ENCODE results near the gene CDKAL1.
A peak's percentile ranks its signal among the peaks of the same experiment; 100 is the strongest.

The CDKAL1 gene

DNA sequence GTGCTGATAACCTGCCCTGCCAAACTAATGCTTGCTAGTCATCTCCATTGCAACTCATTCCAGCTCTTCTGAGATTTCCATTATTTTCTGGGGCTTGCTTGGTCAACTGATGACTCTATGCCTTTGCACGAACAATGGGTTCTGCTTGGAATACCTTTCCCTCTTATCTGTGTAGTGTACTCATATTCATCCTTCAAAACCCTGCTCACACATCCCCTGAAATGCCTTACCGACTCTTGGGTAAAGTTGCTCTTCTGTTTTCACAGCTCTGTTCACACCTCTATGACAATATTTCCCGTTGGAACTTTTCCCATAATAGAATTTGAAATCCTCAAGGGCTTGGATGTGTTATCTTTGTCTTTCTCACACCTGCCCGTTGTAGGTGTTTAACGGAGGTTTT is 728.2 kb downstream of the CDKAL1 start:
- Histone ChIP-seq H3K4me2 (ENCODE audit: insufficient read depth, low read length, poor library complexity, severe bottlenecking) (no peak overlapping the region), H4K91ac (ENCODE audit: low read depth, low read length, poor library complexity) (no peak overlapping the region), H2BK15ac (ENCODE audit: low read length) (no peak overlapping the region), H2BK5ac (ENCODE audit: low read length) (no peak overlapping the region), H4K8ac (ENCODE audit: low read depth, low read length) (no peak overlapping the region), H3K23ac (ENCODE audit: low read depth, low read length, poor library complexity) (no peak overlapping the region), H3K9me3 (replicated peaks in 1 of 2; ENCODE audit: control insufficient read depth in 2 of 2, insufficient read depth in 1 of 2, low read depth in 1 of 2, low read length in 2 of 2) (no peaks in the 10 kb centered on the region), H3K27ac (replicated peaks; ENCODE audit: low read length) (no peak overlapping the region), H2AFZ (ENCODE audit: low read length) (no peak overlapping the region), H3K36me3 (replicated peaks in 1 of 2; ENCODE audit: control insufficient read depth in 2 of 2, insufficient read depth in 2 of 2, low read length in 2 of 2) (no peaks in the 10 kb centered on the region), H2BK120ac (ENCODE audit: low read depth, low read length) (no peak overlapping the region), H3K27me3 (ENCODE audit: control insufficient read depth in 3 of 3, insufficient read depth in 3 of 3, low read depth in 1 of 3, low read length in 3 of 3) (no peaks in the 10 kb centered on the region), H3K79me1 (ENCODE audit: low read depth, low read length) (no peaks in the 10 kb centered on the region), H3K4ac (ENCODE audit: low read length) (no peak overlapping the region), H3K9ac (ENCODE audit: low read depth, low read length, poor library complexity) (no peak overlapping the region), H2BK12ac (ENCODE audit: low read length) (no peak overlapping the region), H3K18ac (ENCODE audit: low read length) (no peak overlapping the region), H3K14ac (ENCODE audit: low read length) (no peak overlapping the region), H3K4me3 (ENCODE audit: low read length in 2 of 2) (no peak overlapping the region), H2AK5ac (ENCODE audit: low read depth, low read length) (no peak overlapping the region), H3K4me1 (ENCODE audit: control insufficient read depth in 2 of 2, insufficient read depth in 1 of 2, low read depth in 1 of 2, low read length in 2 of 2) (no peaks in the 10 kb centered on the region)
- no CpG with 5 or more reads among the region's 5 CpGs for WGBS, 2 donors (ENCODE audit: extremely low coverage in 2 of 2, insufficient read length in 2 of 2, insufficient replicate concordance in 1 of 2)
- no peak for DNase-seq (ENCODE audit: low spot score)

DNA sequence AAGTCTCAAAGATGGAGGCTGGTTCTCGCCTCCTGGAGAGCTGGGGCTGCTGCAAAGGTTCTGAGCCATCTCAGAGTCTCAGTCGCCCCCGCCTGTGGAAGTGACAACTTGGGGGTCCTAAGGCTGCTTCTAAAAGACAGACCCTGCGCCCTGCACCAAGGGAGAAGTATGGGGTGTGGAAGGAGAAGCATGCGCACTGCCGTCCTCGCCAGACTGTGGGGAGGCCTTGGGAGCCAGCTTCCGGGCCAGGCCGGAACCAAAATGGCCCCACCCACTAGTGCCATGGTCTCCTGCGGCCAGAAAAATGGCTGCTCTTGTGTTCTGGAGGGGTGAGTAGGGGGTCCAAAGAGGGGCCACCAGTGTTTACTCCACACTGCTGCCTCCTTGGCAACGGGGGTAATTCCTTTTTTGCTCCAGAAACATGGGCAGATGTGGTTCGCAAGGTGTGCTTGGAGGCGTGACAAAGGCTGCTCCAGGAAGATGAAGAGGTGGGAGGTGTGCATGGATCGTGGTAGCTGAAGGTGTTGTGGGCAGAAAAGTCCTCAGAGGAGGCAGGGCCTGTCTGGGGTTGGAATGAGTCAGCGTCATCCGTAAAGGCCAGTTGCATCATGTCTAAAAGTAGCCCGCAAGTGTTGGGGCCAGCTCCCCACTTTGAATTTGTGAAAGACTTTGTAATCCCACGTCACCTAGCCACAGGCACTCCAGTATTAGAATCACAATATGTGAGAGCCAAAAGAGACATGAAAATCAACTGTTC is 729.5 kb downstream of the CDKAL1 start:
- H3K14ac ChIP-seq (ENCODE audit: low read length), result no peak overlapping the region
- H3K9me3 ChIP-seq (replicated peaks in 1 of 2; ENCODE audit: control insufficient read depth in 2 of 2, insufficient read depth in 1 of 2, low read depth in 1 of 2, low read length in 2 of 2), result no peaks in the 10 kb centered on the region
- no peak overlapping the region for H4K8ac ChIP-seq (ENCODE audit: low read depth, low read length)
- DNase-seq (ENCODE audit: low spot score), result no peak
- H3K18ac ChIP-seq (ENCODE audit: low read length), result peak overlapping the region; percentile 66
- H4K91ac ChIP-seq (ENCODE audit: low read depth, low read length, poor library complexity), result no peak overlapping the region
- peak overlapping the region; percentile 27 for H2AK5ac ChIP-seq (ENCODE audit: low read depth, low read length)
- H2BK5ac ChIP-seq (ENCODE audit: low read length), result no peak overlapping the region
- H3K9ac ChIP-seq (ENCODE audit: low read depth, low read length, poor library complexity), result no peak overlapping the region
- no peaks in the 10 kb centered on the region for H3K79me1 ChIP-seq (ENCODE audit: low read depth, low read length)
- no peak overlapping the region for H2BK12ac ChIP-seq (ENCODE audit: low read length)
- H3K23ac ChIP-seq (ENCODE audit: low read depth, low read length, poor library complexity), result no peak overlapping the region
- H3K27ac ChIP-seq (replicated peaks; ENCODE audit: low read length), result no peak overlapping the region
- no peaks in the 10 kb centered on the region for H3K27me3 ChIP-seq (ENCODE audit: control insufficient read depth in 3 of 3, insufficient read depth in 3 of 3, low read depth in 1 of 3, low read length in 3 of 3)
- H2BK120ac ChIP-seq (ENCODE audit: low read depth, low read length), result no peak overlapping the region
- WGBS, 2 donors (ENCODE audit: extremely low coverage in 2 of 2, insufficient read length in 2 of 2, insufficient replicate concordance in 1 of 2), result no CpG with 5 or more reads among the region's 18 CpGs
- no peak overlapping the region for H3K4me2 ChIP-seq (ENCODE audit: insufficient read depth, low read length, poor library complexity, severe bottlenecking)
- no peak overlapping the region for H2BK15ac ChIP-seq (ENCODE audit: low read length)
- H3K4me3 ChIP-seq (ENCODE audit: low read length in 2 of 2), result no peak overlapping the region
- no peaks in the 10 kb centered on the region for H3K4me1 ChIP-seq (ENCODE audit: control insufficient read depth in 2 of 2, insufficient read depth in 1 of 2, low read depth in 1 of 2, low read length in 2 of 2)
- H3K4ac ChIP-seq (ENCODE audit: low read length), result no peak overlapping the region
- no peaks in the 10 kb centered on the region for H3K36me3 ChIP-seq (replicated peaks in 1 of 2; ENCODE audit: control insufficient read depth in 2 of 2, insufficient read depth in 2 of 2, low read length in 2 of 2)
- peak overlapping the region; percentile 44 for H2AFZ ChIP-seq (ENCODE audit: low read length)

DNA sequence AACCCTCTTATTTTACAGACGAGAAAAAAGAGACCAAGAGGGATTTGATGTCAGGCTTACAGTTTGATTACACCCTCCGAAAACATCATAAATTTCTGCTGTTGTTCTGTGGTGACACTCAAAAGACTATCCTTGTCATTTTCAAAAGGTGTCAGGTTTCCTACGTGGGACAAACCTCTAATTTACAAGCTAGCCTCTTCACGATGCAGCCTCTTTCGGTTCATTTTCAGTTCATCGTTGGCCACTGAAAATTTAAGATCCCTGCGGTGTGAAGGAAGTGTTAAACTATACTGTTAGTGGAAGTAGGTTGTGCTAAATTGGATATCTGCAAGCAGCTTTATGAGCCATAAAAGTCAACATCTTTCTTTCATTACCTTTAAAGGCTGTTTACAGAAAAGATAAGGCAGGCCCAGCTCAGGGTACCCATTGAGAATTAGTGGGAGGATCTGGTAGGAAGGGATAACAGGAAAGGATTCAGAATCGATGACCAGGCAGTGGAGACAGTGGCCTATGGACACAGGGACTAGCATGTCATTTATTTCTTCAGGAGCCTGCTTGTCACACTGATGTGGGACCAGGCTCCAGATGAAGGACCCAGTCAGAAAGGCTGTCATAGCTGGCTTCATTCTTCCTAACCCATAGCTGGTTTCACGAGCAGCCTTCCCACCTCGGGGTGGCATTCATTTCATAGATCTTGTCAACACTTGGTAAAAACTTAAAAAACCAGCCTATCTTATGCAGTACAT is 730.2 kb downstream of the CDKAL1 start:
- Histone ChIP-seq H3K27me3 (ENCODE audit: control insufficient read depth in 3 of 3, insufficient read depth in 3 of 3, low read depth in 1 of 3, low read length in 3 of 3) (no peaks in the 10 kb centered on the region), H2BK15ac (ENCODE audit: low read length) (no peak overlapping the region), H3K79me1 (ENCODE audit: low read depth, low read length) (no peaks in the 10 kb centered on the region), H3K27ac (replicated peaks; ENCODE audit: low read length) (no peak overlapping the region), H3K36me3 (replicated peaks in 1 of 2; ENCODE audit: control insufficient read depth in 2 of 2, insufficient read depth in 2 of 2, low read length in 2 of 2) (no peaks in the 10 kb centered on the region), H4K91ac (ENCODE audit: low read depth, low read length, poor library complexity) (no peak overlapping the region), H3K4me3 (ENCODE audit: low read length in 2 of 2) (no peak overlapping the region), H2AFZ (ENCODE audit: low read length) (peak overlapping the region; percentile 44), H3K14ac (ENCODE audit: low read length) (no peak overlapping the region), H2BK120ac (ENCODE audit: low read depth, low read length) (no peak overlapping the region), H3K4me2 (ENCODE audit: insufficient read depth, low read length, poor library complexity, severe bottlenecking) (no peak overlapping the region), H3K23ac (ENCODE audit: low read depth, low read length, poor library complexity) (no peak overlapping the region), H3K9ac (ENCODE audit: low read depth, low read length, poor library complexity) (no peak overlapping the region), H2BK12ac (ENCODE audit: low read length) (no peak overlapping the region), H3K9me3 (replicated peaks in 1 of 2; ENCODE audit: control insufficient read depth in 2 of 2, insufficient read depth in 1 of 2, low read depth in 1 of 2, low read length in 2 of 2) (peaks cover 0 to 3% of the 10 kb centered on the region in 2 donors), H2AK5ac (ENCODE audit: low read depth, low read length) (no peak overlapping the region), H4K8ac (ENCODE audit: low read depth, low read length) (no peak overlapping the region), H2BK5ac (ENCODE audit: low read length) (no peak overlapping the region), H3K4me1 (ENCODE audit: control insufficient read depth in 2 of 2, insufficient read depth in 1 of 2, low read depth in 1 of 2, low read length in 2 of 2) (no peaks in the 10 kb centered on the region), H3K18ac (ENCODE audit: low read length) (peak overlapping the region; percentile 17), H3K4ac (ENCODE audit: low read length) (no peak overlapping the region)
- no CpG with 5 or more reads among the region's 10 CpGs for WGBS, 2 donors (ENCODE audit: extremely low coverage in 2 of 2, insufficient read length in 2 of 2, insufficient replicate concordance in 1 of 2)
- no peak for DNase-seq (ENCODE audit: low spot score)

DNA sequence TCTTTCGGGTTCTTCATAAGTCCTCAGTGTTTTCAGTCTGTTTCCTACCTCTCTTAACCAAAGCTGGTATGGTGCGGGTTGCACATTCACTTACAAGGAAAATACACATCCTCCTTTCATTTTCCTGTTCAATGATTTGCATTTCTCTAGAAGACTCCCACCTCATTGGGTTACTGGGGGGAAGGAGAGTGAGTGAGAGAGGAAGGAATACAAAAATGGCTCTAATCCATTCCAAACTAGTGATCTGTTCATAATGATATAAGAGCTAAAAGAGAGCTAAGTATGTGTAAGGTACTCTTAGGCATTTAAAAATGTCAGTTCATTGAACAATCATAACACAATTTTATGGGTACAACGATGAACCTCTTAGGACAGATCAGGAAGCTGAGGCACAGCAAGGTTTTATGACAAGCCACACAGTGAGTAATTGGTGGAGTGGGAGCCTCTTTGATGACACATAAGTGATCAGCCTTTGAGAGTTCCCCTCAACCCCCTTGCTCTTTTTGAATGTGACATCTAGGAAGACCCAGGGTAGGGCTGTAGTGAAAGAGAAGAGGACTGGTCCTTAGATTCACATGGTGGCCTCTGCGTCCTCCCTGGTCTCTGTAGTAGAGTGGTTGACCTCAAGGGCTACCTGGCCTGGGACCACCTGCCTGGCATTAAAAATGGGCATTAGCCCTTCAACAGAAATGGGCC is 730.9 kb downstream of the CDKAL1 start:
- Histone ChIP-seq H3K9ac (ENCODE audit: low read depth, low read length, poor library complexity) (no peak overlapping the region), H3K4ac (ENCODE audit: low read length) (no peak overlapping the region), H2BK12ac (ENCODE audit: low read length) (no peak overlapping the region), H3K9me3 (replicated peaks in 1 of 2; ENCODE audit: control insufficient read depth in 2 of 2, insufficient read depth in 1 of 2, low read depth in 1 of 2, low read length in 2 of 2) (peaks cover 0 to 3% of the 10 kb centered on the region in 2 donors), H2AK5ac (ENCODE audit: low read depth, low read length) (no peak overlapping the region), H3K18ac (ENCODE audit: low read length) (no peak overlapping the region), H4K8ac (ENCODE audit: low read depth, low read length) (no peak overlapping the region), H3K4me3 (ENCODE audit: low read length in 2 of 2) (no peak overlapping the region), H3K27me3 (ENCODE audit: control insufficient read depth in 3 of 3, insufficient read depth in 3 of 3, low read depth in 1 of 3, low read length in 3 of 3) (no peaks in the 10 kb centered on the region), H3K23ac (ENCODE audit: low read depth, low read length, poor library complexity) (no peak overlapping the region), H3K14ac (ENCODE audit: low read length) (no peak overlapping the region), H3K79me1 (ENCODE audit: low read depth, low read length) (no peaks in the 10 kb centered on the region), H3K4me2 (ENCODE audit: insufficient read depth, low read length, poor library complexity, severe bottlenecking) (no peak overlapping the region), H2AFZ (ENCODE audit: low read length) (no peak overlapping the region), H2BK5ac (ENCODE audit: low read length) (no peak overlapping the region), H3K36me3 (replicated peaks in 1 of 2; ENCODE audit: control insufficient read depth in 2 of 2, insufficient read depth in 2 of 2, low read length in 2 of 2) (no peaks in the 10 kb centered on the region), H3K27ac (replicated peaks; ENCODE audit: low read length) (no peak overlapping the region), H2BK120ac (ENCODE audit: low read depth, low read length) (no peak overlapping the region), H3K4me1 (ENCODE audit: control insufficient read depth in 2 of 2, insufficient read depth in 1 of 2, low read depth in 1 of 2, low read length in 2 of 2) (no peaks in the 10 kb centered on the region), H4K91ac (ENCODE audit: low read depth, low read length, poor library complexity) (no peak overlapping the region), H2BK15ac (ENCODE audit: low read length) (no peak overlapping the region)
- WGBS, 2 donors (ENCODE audit: extremely low coverage in 2 of 2, insufficient read length in 2 of 2, insufficient replicate concordance in 1 of 2), result no CpG with 5 or more reads among the region's 4 CpGs
- no peak for DNase-seq (ENCODE audit: low spot score)

Measured in neuronal stem cell (in vitro differentiated cells).